Activated CD4-positive, alpha-beta T cell treated with anti-CD3 and anti-CD28 coated beads, Interleukin-2, amount 50 U/mL, for 48 hours (primary cell): ENCODE measurements around the gene SLC7A4.
"Not testable (repeated sequence)": the region's sequence is repeated elsewhere in the genome, so short reads cannot be mapped to it uniquely, and the experiment has no call there.

Source experiments
- DNase-seq, 2 experiments: peaks; one replicate each; pipeline ENCODE4 v3.0.0-alpha.2; 2020

The SLC7A4 gene, protein sequence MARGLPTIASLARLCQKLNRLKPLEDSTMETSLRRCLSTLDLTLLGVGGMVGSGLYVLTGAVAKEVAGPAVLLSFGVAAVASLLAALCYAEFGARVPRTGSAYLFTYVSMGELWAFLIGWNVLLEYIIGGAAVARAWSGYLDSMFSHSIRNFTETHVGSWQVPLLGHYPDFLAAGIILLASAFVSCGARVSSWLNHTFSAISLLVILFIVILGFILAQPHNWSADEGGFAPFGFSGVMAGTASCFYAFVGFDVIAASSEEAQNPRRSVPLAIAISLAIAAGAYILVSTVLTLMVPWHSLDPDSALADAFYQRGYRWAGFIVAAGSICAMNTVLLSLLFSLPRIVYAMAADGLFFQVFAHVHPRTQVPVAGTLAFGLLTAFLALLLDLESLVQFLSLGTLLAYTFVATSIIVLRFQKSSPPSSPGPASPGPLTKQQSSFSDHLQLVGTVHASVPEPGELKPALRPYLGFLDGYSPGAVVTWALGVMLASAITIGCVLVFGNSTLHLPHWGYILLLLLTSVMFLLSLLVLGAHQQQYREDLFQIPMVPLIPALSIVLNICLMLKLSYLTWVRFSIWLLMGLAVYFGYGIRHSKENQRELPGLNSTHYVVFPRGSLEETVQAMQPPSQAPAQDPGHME

GRCh38 chr22:21032037-21032867 is at the start of gene SLC7A4:
Gene SLC7A4 (minus strand): TSS chr22:21032561. CDS start chr22:21031812, 749 bp downstream.
- DNase-seq, result no peak

DNA sequence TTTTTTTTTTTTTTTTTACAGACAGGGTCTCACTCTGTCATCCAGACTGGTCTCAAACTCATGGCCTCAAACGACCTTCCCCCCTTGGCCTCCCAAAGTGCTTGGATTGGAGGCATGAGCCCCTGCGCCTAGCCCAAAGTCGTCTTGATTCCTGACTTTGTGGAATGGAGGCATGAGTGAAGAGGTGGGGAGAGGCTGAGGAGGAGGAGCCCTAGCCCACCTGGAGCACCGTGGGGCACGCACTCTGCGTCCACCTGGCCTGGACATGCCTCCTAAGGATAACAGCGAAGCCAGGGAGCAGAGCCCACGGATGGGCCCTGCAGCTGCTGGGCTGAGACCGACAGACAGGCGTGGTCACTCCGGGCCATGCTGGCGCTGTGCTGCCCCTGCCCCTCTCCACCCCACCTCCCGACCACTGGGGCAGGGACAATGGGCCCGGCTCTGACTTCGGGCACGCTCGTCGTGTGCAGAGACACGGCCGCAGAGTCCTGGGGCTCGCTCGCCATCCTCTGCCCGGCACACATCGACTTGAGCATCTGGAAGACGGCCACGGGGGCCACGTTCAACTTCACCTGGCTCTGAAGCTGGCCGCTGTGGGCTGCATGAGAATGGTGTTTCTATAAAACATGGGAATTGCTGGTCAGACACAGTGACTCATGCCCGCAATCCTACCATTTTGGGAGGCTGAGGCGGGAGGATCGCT is 48.2 kb upstream of the SLC7A4 start:
- no peak for DNase-seq

DNA sequence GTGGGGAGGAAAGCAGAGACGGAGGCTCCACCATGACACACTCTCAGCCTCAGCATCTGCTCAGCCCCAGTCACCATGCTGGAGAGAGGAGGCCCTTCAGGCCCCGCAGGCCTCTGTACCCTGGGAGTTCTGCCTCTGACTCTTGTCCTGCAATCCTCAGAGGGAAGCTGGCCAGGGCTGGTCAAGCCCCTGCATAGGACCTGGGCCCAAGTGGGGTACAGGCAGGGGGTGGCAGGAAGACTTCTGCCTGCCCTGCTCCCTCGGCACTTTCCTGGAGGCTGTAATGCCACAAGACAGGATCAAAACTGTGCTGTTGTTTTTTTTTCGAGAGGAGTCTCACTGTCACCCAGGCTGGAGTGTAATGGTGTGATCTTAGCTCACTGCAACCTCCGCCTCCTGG is 47.1 kb upstream of the SLC7A4 start:
- no peak for DNase-seq

GRCh38 chr22:21078916-21079315 is 46.6 kb upstream of the SLC7A4 start:
- no peak for DNase-seq

DNA sequence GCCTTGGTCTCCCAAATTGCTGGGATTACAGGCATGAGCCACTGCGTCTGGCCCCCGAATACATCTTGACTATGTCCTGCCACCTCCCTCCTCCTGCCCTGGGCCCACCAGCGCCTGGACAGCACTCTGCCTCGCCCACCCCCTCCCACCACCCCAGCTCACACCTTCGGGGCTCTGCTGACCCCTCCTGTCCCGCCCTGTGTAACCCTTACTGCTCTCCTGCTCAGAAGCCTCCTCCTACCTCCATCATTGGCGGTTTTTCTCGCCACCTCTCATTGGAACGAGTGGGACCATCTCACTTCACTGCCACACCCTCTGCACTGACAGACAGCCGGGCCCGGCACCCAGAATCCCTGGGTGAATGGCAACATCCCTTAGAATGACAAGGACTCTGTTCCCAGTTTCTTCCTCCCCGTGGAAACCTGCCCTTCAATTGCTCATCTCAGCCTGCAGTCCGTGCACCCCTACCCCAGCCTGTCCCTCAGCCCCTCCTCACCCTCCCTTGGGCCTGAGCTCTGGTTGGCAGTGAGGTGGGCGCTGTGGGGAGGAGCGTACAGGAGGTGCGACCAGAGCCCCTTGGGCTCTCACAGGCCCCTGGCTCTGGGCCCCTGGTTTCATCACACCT is 45.6 kb upstream of the SLC7A4 start:
- DNase-seq, result no peak

DNA sequence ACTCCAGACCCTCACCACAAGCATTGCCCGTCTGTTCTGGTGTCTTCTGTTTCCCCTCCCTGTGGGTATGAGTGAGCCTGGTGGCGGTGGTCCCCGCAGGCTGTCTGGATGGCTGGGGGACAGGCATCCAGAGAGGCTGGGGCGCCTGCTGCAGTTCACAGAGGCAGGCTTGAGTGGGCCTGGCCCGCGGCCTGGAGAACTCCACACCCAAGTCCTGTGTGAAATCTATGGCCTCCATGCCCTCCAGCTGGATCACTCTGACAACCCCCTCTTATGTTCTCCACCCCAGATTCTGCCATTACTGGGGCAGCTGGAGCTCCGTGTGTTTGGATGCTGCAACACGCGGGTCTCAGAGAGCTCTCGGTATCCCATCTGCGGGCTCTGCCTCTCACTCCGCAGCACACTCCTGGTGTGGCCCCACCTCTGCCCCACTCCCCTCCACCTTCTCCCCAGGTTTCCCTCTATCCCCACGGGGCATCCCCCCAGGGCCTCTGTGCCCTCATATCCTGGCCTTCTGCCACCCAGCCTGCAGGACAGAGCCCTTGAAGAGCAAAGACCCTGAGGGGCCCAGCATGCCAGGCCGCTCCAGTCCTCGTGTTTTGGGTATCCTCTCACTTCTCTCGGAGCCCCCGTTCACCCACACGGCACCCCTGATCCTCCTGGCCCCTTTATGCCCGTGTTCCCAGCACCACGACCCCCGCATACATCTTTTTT is 44.7 kb upstream of the SLC7A4 start:
- DNase-seq, result no peak

DNA sequence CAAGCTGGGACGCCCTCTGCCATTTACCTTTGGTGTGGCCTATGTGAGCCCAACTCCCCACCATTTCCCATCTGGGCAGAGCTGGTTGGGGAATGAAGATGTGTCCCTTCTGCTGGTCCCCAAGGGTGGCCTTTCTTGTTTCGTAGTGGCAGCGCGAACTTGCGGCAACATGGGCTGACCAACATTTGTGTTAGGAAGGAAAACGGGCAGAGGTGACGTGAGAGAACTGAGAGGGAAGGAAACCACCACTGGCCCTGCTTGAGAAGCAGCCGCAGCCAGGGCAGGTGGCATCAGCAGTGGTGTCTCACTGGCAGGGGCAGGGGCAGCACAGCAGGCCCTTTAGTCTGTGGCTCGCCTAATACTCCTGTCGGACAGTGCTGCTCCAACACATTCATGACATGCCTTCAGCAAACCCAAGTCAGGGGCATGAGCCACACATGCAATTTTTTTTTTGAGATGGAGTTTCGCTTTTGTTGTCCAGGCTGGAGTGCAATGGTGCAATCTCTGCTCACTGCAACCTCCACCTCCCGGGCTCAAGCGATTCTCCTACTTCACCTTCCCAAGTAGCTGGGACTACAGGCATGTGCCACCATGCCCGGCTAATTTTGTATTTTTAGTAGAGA is 43.3 kb upstream of the SLC7A4 start:
- DNase-seq, result no peak

DNA sequence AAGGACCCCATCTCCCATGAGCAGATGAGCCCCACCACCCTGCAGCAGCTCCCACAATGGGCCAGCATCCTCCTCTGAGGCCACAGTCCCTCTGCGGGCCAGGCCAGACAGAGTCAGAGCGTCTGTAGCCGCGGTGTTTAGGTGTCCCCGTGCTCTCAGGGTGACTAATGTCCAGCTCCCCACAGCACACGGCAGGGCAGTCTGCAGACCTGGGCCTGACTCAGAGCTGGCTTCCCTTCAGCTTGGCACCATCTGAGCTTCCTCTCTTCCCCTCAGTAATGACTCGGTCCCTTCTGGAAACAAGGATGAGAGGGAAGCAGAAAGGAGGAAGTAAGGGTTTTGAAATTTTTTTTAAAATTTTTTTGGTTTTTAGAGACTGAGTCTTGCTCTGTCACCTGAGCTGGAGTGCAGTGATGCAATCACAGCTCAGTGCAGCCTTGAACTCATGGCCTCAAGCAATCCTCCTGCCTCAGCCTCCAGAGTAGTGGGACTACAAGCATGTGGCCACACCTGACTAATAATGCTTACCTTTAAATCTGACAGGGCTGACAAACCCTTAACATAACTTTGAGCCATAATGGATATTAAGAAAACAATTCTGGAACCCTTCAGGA is 41.8 kb upstream of the SLC7A4 start:
- DNase-seq, result no peak

GRCh38 chr22:21073482-21073881 is 41.1 kb upstream of the SLC7A4 start:
- DNase-seq, result no peak

- no peak for DNase-seq
Measured at GRCh38 chr22:21073023-21073422, 40.7 kb upstream of the SLC7A4 start.

DNA sequence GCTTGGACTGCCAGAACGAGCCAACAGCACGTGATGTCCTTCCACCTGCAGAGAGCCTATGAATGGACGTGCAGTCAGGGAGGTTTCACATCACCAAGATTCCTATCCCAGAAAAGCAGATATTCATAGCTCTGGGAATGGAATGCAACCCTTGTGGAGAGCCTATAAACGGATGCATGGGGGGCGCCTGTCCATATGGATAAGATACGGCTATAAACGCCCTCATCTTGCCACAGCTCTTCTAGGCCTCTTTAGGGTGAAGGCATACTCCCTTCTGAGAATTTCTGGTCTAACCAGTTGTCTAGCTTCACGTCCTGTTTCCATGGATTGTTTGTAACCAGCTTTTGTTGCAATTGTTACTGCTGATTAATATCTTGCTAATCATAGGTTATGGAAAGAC is 39.4 kb upstream of the SLC7A4 start:
- DNase-seq, result not testable (repeated sequence)

DNA sequence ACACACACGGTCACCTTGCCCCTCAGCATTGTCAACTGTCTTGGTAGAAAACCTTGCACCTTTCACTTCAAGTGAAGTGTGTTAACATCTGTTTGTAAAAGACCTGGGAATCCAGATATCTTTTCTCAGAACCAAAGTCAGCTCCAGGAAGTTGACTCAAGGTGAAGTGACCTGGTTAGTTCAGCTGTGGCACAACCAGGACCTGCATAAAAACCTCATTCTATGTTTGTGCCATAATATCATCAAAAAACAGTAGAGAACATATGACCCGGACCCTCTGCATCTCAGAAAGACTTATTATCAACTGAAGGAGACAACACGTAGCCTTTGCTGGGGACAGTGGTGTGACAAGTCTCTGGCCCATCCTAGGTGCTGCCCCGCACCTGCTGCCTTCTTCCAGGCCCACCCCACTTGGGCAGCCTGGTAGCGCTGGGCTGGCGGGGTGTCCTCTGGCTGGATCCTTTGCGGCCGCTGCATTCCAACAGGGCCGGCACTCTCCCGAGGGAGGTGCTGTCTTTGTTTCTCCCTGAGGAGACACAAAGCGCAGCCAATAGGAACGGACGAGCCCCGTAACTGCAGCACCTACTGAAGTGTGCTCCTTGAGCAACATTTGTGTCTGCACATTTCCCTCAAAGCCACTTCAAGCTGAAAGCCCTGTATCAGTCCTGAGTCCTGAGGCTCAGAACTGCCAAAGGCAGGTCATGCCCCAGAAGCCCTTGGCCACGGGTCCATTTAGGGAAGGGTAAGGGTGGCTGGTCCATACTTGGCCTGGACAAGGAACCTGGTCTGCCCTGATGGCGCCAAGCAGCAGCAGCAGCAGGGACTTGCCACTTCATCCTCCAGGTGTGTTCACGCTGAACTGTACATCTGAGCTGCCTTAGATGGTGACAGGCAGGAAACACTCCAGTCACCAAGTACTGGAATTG is 38.6 kb upstream of the SLC7A4 start:
- DNase-seq, result no peak

GRCh38 chr22:21069375-21069774 is 37.0 kb upstream of the SLC7A4 start:
- no peak for DNase-seq

DNA sequence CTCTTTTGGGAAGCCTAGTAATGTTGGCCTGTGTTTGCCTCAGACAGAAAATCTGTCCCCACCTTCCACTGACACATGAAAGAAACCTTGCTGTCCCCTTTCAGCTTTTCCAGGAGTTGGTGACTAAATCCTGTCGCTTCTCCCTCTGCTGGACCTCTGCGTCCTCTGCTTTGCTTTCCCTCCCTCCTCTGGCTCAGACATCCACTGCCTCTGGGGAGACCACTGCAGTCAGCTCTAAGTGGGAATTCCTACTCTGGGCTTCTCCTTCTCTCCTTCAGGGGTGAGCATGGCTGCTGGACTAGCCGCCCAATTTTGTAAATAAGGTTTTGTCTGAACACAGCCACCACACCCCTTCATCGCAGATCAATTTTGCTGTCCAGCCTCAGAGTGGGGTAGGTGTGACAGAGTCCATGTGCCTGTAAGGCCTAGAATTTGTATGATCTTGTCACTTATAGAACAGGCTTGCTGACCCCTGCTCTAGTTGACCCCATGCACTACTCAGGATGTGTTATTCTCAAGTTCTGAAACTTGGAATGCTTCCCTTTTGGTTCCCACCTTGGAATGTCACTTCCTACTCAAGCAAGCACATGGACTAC is 36.4 kb upstream of the SLC7A4 start:
- DNase-seq, result no peak

DNA sequence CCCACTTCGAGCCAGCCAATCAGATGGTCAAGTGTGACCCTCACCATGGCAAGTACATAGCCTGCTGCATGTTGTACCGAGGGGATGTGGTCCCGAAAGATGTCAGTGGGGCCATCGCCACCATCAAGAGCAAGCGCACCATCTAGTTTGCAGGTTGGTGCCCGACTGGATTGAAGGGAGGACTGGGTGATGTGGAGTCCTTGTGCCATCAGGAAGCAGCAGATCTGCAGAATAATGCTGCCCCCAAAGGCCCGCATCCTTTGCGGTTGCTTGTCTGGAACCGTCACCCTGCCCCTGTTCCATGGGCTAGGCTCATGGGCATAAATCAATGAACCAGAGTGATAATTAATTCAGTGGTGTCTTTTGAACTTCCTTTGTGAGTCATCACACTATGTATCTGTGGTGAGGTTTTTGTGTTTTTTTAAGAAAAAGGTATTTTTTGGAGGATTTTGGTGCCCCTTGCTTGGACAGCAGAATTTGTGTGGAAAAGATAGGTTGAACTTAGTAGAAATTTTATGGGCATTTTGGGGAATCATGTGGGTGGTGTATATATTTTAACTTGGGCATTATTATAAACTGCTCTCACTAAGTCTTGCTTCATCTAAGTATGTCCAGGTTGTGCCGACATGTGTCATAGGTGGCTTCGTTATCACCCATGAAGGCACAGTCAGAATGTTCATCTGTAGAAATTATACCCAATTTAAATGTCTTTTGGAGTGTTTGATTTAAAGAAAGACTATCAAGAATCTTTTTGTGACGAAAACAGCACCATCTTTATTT is 35.7 kb upstream of the SLC7A4 start:
- no peak for DNase-seq

DNA sequence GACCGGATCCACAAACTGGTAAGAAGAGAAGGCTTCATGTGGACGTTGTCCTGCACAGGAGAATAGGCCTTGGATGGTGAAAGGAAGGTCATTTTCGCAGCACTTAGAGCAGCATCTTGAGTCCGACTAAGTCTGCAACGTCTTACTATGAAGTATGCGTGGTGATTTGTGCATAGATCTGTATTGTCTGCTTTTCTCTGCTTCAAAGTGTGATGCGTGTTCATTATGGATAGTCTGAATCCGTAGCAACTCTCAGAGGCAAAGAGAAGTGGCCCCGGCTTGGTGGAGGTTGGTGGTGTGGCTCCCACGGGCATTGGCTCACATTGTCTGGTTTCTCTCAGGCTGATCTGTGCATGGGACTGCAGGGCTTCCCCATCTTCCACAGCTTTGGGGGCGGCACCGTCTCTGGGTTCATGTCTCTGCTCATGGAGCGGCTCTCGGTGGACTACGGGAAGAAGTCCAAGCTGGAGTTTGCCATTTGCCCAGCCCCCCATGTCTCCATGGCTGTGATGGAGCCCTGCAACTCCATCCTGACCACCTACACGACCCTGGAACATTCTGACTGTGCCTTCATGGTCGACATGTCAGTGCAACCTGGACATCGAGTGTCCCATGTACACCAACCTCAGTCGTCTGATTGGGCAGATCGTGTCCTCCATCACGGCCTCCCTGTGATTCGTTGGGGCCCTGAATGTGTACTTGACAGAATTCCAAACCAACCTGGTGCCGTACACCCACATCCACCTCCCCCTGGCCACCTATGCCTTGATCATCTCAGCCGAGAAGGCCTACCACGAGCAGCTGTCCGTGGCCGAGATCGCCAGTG is 34.9 kb upstream of the SLC7A4 start:
- DNase-seq, result no peak
